SK-N-SH (cell line): ENCODE results near the gene MYO18B. TPM values are rescaled to one million over a fixed set of nuclear protein-coding genes. Genes with fewer than 3 reads are reported as not detected.
A peak's percentile ranks its signal among the peaks of the same experiment; 100 is the strongest.

Experiments used
- CTCF ChIA-PET: fragments of 300-600, 350-600 bp; formaldehyde crosslinking; extraction: SDS; loops from one replicate; lab custom pipeline; 2021; lab: Yijun Ruan, JAX
- POLR2A ChIA-PET: fragments of 350-600 bp; sonication (Branson Sonifier 250); formaldehyde crosslinking; extraction: SDS; loops from one replicate; lab custom pipeline; 2020; ENCODE audit warnings: antibody characterized with exemption, inconsistent platforms; lab: Yijun Ruan, JAX
- DNase-seq: peaks from one replicate; pipeline ENCODE4 v3.0.0; 2012
- H2AFZ ChIP-seq: fragments of 200-600 bp; sonication (generic); 2 replicates; pipeline ENCODE4 v1.8.1; 2016; ENCODE audit warnings: antibody characterized with exemption, mild to moderate bottlenecking, low read depth
- H3F3A ChIP-seq: fragments of 200-600 bp; sonication (generic); replicated peaks from 2 replicates; pipeline ENCODE3; 2016; ENCODE audit warnings: antibody characterized with exemption, mild to moderate bottlenecking; ENCODE audit not compliant: insufficient read depth
- H3K27ac ChIP-seq, 2 experiments: fragments of 200-500 bp in 1 of 2; fragments of 200-600 bp in 1 of 2; sonication (Bioruptor generic) in 1 of 2; sonication (generic), shearing (Covaris generic) in 1 of 2; 2 replicates each; pipeline versions ENCODE4 v1.5.1 to v1.6.1; 2014 to 2016; ENCODE audit warnings: low read depth in 2 of 2, inconsistent platforms in 1 of 2, low read length in 1 of 2, mild to moderate bottlenecking in 1 of 2, mixed read lengths in 1 of 2
- H3K27me3 ChIP-seq: fragments of 200-600 bp; sonication (generic), shearing (Covaris generic); 2 replicates; pipeline ENCODE4 v1.6.1; 2016; ENCODE audit warnings: mixed run types; ENCODE audit not compliant: insufficient read depth
- H3K36me3 ChIP-seq, 2 experiments: fragments of 200-500 bp in 1 of 2; fragments of 200-600 bp in 1 of 2; sonication (Bioruptor generic) in 1 of 2; sonication (generic) in 1 of 2; replicated peaks in 1 of 2; 2 replicates each; pipeline versions ENCODE3 to v1.5.1; 2014 to 2016; ENCODE audit warnings: low read length in 1 of 2, mild to moderate bottlenecking in 1 of 2; ENCODE audit not compliant: insufficient read depth in 2 of 2, control insufficient read depth in 1 of 2
- H3K4me1 ChIP-seq, 2 experiments: fragments of 200-500 bp in 1 of 2; fragments of 200-600 bp in 1 of 2; sonication (Bioruptor generic) in 1 of 2; sonication (generic), shearing (Covaris generic) in 1 of 2; 2 replicates each; pipeline versions ENCODE4 v1.5.1 to v1.6.1; 2014 to 2016; ENCODE audit warnings: low read depth in 1 of 2, low read length in 1 of 2, mixed run types in 1 of 2; ENCODE audit not compliant: insufficient read depth in 2 of 2, control insufficient read depth in 1 of 2
- H3K4me2 ChIP-seq: fragments of 200-600 bp; sonication (generic), shearing (Covaris generic); 2 replicates; pipeline ENCODE4 v1.6.1; 2017; ENCODE audit warnings: mixed run types
- H3K4me3 ChIP-seq, 2 experiments: fragments of 200-500 bp in 1 of 2; fragments of 200-600 bp in 1 of 2; sonication (Bioruptor generic) in 1 of 2; sonication (generic), shearing (Covaris generic) in 1 of 2; 2 replicates each; pipeline versions ENCODE4 v1.5.1 to v1.8.1; 2014 to 2016; ENCODE audit warnings: low read depth in 2 of 2, inconsistent platforms in 1 of 2, low read length in 1 of 2, mild to moderate bottlenecking in 1 of 2, mixed read lengths in 1 of 2, moderate library complexity in 1 of 2
- H3K79me2 ChIP-seq: fragments of 200-600 bp; sonication (generic); 2 replicates; pipeline ENCODE4 v1.8.1; 2017; ENCODE audit warnings: mild to moderate bottlenecking; ENCODE audit not compliant: insufficient read depth
- H3K9ac ChIP-seq: fragments of 200-600 bp; sonication (generic); 2 replicates; pipeline ENCODE4 v1.6.1; 2017; ENCODE audit warnings: mixed run types
- H3K9me2 ChIP-seq: fragments of 200-600 bp; sonication (generic); 2 replicates; pipeline ENCODE4 v1.6.1; 2017; ENCODE audit warnings: mixed run types
- H3K9me3 ChIP-seq: fragments of 200-600 bp; sonication (generic); 2 replicates; pipeline ENCODE4 v1.6.1; 2017; ENCODE audit warnings: mixed run types, mild to moderate bottlenecking, moderate library complexity
- H4K20me1 ChIP-seq: fragments of 200-600 bp; sonication (generic); 2 replicates; pipeline ENCODE4 v1.6.1; 2017; ENCODE audit warnings: mild to moderate bottlenecking, mixed run types; ENCODE audit not compliant: insufficient read depth
- CHD2 ChIP-seq: fragments of 150-350 bp; IDR thresholded peaks from 2 replicates; pipeline ENCODE4 v1.6.1; 2018; ENCODE audit warnings: low read length; ENCODE audit not compliant: partially characterized antibody
- EZH2phosphoT487 ChIP-seq: fragments of 200-600 bp; sonication (generic); IDR thresholded peaks from 2 replicates; pipeline ENCODE4 v1.6.1; 2017; ENCODE audit warnings: low read depth, mixed run types, mild to moderate bottlenecking, antibody characterized with exemption, moderate library complexity, borderline replicate concordance
- FOXM1 ChIP-seq: IDR thresholded peaks from 2 replicates; pipeline ENCODE4 v1.4.0; 2012; ENCODE audit warnings: low read depth, mild to moderate bottlenecking
- JUND ChIP-seq: IDR thresholded peaks from 2 replicates; pipeline ENCODE4 v1.4.0; 2012
- MXI1 ChIP-seq: IDR thresholded peaks from 2 replicates; pipeline ENCODE4 v1.6.1; 2012; ENCODE audit warnings: mild to moderate bottlenecking, low read depth, low read length, improper control_type of control experiment
- PBX3 ChIP-seq: IDR thresholded peaks from 2 replicates; pipeline ENCODE4; 2012
- RAD21 ChIP-seq: IDR thresholded peaks from 2 replicates; pipeline ENCODE4 v1.6.1; 2012; ENCODE audit warnings: mild to moderate bottlenecking, low read length
- RCOR1 ChIP-seq: fragments of 150-350 bp; IDR thresholded peaks from 2 replicates; pipeline ENCODE4 v1.6.1; 2017; ENCODE audit warnings: antibody characterized with exemption, low read length
- RFX5 ChIP-seq: IDR thresholded peaks from 2 replicates; pipeline ENCODE4 v1.6.1; 2012; ENCODE audit warnings: mild to moderate bottlenecking, improper control_type of control experiment, low read length
- RXRA ChIP-seq: IDR thresholded peaks from 2 replicates; pipeline ENCODE4 v1.4.0; 2012; ENCODE audit warnings: low read depth, mild to moderate bottlenecking, borderline replicate concordance
- SIN3A ChIP-seq: IDR thresholded peaks from 2 replicates; pipeline ENCODE4 v1.6.1; 2012; ENCODE audit warnings: low read depth, mild to moderate bottlenecking, low read length, moderate library complexity, borderline replicate concordance
- USF2 ChIP-seq: fragments of 150-350 bp; IDR thresholded peaks from 2 replicates; pipeline ENCODE4 v1.6.1; 2017; ENCODE audit warnings: antibody characterized with exemption, low read length, low read depth, borderline replicate concordance
- WGBS: methylation state at CpG from one replicate; pipeline ENCODE4 v1.1.6; 2017; ENCODE audit warnings: low lambda C conversion rate; 5-methylcytosine and 5-hydroxymethylcytosine counted together
- polyA plus RNA-seq, 3 experiments: library from polyadenylated mRNA; depleted of rRNA; stranded (reverse); fragments of >200 nt; gene quantifications; 2 replicates each; pipeline ENCODE4 v1.2.3, GENCODE V29; 2012

MYO18B gene
- polyA plus RNA-seq, 1 of the 3 experiments (the other 2 are of a cell fraction): 0.05 TPM

- TF ChIP-seq JUND: no peak
- TF ChIP-seq RAD21: no peak
- TF ChIP-seq FOXM1: no peak
- no peak for TF ChIP-seq CHD2
- TF ChIP-seq RXRA: no peak
- no peak for TF ChIP-seq MXI1
- TF ChIP-seq RCOR1: no peak
- no peak for TF ChIP-seq USF2
- TF ChIP-seq SIN3A: no peak
- TF ChIP-seq PBX3: no peak
- TF ChIP-seq EZH2phosphoT487: no peak
- TF ChIP-seq, all 33 proteins: peak for 0
- no peaks in the 10 kb centered on the region for H3K9me2 ChIP-seq
- H4K20me1 ChIP-seq: no peaks in the 10 kb centered on the region
- ChIA-PET POLR2A (no interaction called here), CTCF (interaction anchor here (0.7 kb wide), 1 partner anchor 9 kb away, joined by 4 read pairs; no protein-coding TSS in a partner anchor)
- H3K27me3 ChIP-seq: no peaks in the 10 kb centered on the region
- no peaks in the 10 kb centered on the region for H3K36me3 ChIP-seq
- H3K79me2 ChIP-seq: no peaks in the 10 kb centered on the region
- no peak overlapping the region for H3K4me3 ChIP-seq
- H3K9ac ChIP-seq: no peak overlapping the region
- H2AFZ ChIP-seq: no peak overlapping the region
- H3K4me1 ChIP-seq: peaks cover 0 to 7% of the 10 kb centered on the region in 2 experiments; a peak in 1 of 4 replicates
- H3K9me3 ChIP-seq: no peaks in the 10 kb centered on the region
- H3K27ac ChIP-seq: no peak overlapping the region
- WGBS: 46% methylated on average over 9 of the region's 9 CpGs
- no peak overlapping the region for H3K4me2 ChIP-seq
- DNase-seq: no peak
- no peaks in the 10 kb centered on the region for H3F3A ChIP-seq
These were observed 213.3 kb downstream of the MYO18B start for GRCh38 chr22:25955323-25955722.

GRCh38 chr22:25956801-25957200 is 214.8 kb downstream of the MYO18B start:
- H3K9me3 ChIP-seq: no peaks in the 10 kb centered on the region
- H3K9ac ChIP-seq: no peak overlapping the region
- CTCF ChIA-PET: interaction anchor here (0.7 kb wide), 2 partner anchors 22 to 170 kb away, joined by 3 read pairs; no protein-coding TSS in a partner anchor
- H3K9me2 ChIP-seq: no peaks in the 10 kb centered on the region
- no peaks in the 10 kb centered on the region for H3K79me2 ChIP-seq
- H3F3A ChIP-seq: no peaks in the 10 kb centered on the region
- no peak overlapping the region for H2AFZ ChIP-seq
- no peaks in the 10 kb centered on the region for H3K27me3 ChIP-seq
- peak; percentile 65 for DNase-seq
- peak overlapping the region in 1 of 2 experiments; percentile 20; a peak in 2 of 4 replicates for H3K27ac ChIP-seq
- H3K4me1 ChIP-seq: peaks cover 0 to 7% of the 10 kb centered on the region in 2 experiments; a peak in 1 of 4 replicates
- no peak for TF ChIP-seq RFX5
- TF ChIP-seq RAD21: peak; percentile 36
- no peak for TF ChIP-seq MXI1
- no peak overlapping the region for H3K4me3 ChIP-seq
- H4K20me1 ChIP-seq: no peaks in the 10 kb centered on the region
- WGBS: 22% methylated on average over 2 of the region's 5 CpGs
- no peaks in the 10 kb centered on the region for H3K36me3 ChIP-seq
- no peak overlapping the region for H3K4me2 ChIP-seq
- POLR2A ChIA-PET: no interaction called here
